ENCODE measurements around the gene PDGFB.
"Not testable (repeated sequence)": the region's sequence is repeated elsewhere in the genome, so short reads cannot be mapped to it uniquely, and the experiment has no call there.

PDGFB gene

GRCh38 chr22:39220450-39220849 lies 24.3 kb downstream of the PDGFB start:
- no peak for DNase-seq (ENCODE audit: low read depth)
- TF ChIP-seq, protein P1, sequence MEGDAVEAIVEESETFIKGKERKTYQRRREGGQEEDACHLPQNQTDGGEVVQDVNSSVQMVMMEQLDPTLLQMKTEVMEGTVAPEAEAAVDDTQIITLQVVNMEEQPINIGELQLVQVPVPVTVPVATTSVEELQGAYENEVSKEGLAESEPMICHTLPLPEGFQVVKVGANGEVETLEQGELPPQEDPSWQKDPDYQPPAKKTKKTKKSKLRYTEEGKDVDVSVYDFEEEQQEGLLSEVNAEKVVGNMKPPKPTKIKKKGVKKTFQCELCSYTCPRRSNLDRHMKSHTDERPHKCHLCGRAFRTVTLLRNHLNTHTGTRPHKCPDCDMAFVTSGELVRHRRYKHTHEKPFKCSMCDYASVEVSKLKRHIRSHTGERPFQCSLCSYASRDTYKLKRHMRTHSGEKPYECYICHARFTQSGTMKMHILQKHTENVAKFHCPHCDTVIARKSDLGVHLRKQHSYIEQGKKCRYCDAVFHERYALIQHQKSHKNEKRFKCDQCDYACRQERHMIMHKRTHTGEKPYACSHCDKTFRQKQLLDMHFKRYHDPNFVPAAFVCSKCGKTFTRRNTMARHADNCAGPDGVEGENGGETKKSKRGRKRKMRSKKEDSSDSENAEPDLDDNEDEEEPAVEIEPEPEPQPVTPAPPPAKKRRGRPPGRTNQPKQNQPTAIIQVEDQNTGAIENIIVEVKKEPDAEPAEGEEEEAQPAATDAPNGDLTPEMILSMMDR (IDR thresholded peaks at IDR 0.05; ENCODE audit: control insufficient read depth, insufficient read depth, low read depth, low read length, missing control alignments), result no peak

DNA sequence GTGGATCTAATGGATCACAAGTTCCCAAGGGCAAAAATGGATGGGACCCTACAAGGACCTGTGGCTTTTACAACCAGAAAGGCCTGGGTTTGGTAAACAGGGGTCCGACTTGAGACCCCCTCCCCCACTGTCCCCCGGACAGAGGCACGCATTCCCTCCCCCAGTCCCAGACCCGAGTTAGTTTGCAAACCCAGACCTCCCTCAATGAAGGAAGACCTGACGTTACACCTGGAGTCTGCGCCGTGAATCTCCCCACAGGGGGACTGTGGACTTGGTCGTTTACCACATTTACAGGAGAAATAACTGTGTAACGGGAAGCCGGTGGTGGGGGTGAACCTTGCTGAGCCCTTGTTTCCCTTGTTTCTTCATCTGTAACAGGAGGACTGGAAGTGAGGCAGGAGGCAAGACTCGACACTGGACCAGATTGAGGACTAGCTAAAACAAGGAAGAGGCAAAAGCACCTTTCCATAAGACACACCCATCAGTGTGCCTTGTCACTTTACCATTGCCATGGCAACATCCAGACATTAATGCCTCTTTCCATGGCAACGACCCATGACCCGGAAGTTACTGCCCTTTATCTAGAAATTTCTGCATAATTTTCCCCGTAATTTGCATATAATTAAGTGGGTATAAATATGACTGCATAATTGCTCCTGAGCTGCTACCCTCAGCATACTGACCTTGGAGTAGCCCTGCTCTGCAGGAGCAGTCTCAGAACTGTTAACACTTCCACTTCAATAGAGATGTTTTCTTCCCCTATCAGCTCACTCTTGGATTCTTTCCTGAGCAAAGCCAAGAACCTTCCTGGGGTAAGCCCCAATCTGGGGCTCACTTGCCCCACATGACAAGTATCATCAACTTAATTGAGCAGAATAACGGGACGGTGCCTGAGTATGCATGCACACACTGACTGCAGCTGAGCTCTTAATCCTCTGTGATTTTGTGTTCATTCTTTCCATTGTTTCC lies 25.4 kb downstream of the PDGFB start:
- TF ChIP-seq, protein P1 (IDR thresholded peaks at IDR 0.05; ENCODE audit: control insufficient read depth, insufficient read depth, low read depth, low read length, missing control alignments), result no peak
- DNase-seq (ENCODE audit: low read depth), result no peak
- H3K4me3 ChIP-seq (ENCODE audit: control insufficient read depth, low read depth, low read length), result no peak overlapping the region

More at GRCh38 chr22:39220450-39220849, 24.3 kb downstream of the PDGFB start:
- H3K4me3 ChIP-seq (ENCODE audit: control insufficient read depth, low read depth, low read length), result no peak overlapping the region

DNA sequence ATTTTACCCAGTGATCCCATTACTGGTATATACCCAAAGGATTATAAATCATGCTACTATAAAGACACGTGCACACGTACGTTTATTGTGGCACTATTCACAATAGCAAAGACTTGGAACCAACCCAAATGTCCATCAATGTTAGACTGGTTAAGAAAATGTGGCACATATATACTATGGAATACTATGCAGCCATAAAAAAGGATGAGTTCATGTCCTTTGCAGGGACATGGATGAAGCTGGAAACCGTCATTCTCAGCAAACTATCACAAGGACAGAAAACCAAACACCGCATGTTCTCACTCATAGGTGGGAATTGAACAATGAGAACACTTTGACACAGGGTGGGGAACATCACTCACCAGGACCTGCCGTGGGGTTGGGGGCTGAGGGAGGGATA lies 26.4 kb downstream of the PDGFB start:
- DNase-seq (ENCODE audit: low read depth); H3K4me3 ChIP-seq (ENCODE audit: control insufficient read depth, low read depth, low read length): not testable (repeated sequence)

DNA sequence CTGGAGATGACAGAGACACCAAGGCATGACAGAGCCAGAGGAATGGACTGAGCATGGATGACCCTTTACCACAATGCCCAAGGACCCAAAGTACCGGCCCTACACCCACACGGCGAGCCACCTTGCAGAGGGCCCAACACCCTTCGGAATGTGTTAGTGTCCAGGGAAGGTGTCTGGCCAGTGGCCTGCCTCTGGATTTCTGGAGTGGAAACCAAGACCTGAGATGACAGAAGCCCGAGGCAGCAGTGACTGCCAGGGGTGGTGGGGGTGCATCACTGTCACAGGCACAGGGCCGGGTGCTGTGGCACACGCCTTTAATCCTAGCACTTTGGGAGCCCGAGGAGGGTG lies 28.7 kb downstream of the PDGFB start:
- no peak for DNase-seq (ENCODE audit: low read depth)
- TF ChIP-seq, protein P1 (IDR thresholded peaks at IDR 0.05; ENCODE audit: control insufficient read depth, insufficient read depth, low read depth, low read length, missing control alignments), result no peak
- no peak overlapping the region for H3K4me3 ChIP-seq (ENCODE audit: control insufficient read depth, low read depth, low read length)

DNA sequence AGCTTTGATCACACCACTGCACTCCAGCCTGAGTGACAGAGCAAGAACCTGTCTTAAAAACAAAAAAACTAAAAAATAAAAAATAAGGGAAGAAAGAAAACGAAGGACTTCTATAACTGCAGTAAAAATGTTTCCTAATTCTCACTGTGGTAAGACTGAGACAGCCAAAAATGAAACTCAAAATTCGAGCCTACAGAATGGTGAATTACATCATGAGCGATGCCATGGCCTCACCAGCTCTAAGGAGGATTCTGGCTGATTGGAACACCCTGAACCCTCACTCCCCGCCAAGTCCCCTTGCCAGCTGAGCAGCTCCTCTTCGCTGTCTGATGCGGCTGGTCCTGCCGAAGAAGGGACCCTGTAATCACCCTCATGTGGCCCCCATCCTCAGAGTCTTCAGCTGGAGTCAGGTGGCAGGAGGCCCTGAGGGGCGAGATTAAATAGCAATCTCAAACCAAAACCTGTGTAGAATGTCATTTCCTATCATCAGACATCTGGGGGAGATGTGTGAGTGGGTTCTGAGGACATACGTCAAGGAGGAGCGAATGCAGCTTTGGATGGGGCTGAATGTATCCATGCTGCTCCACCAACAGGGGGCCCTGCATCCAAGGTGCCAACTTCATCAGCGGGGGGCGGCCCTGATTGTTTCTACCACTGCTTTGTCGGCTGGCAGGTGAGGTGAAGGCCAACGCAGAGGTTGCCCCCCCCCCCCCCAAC lies 29.2 kb downstream of the PDGFB start:
- DNase-seq (ENCODE audit: low read depth), result no peak
- H3K4me3 ChIP-seq (ENCODE audit: control insufficient read depth, low read depth, low read length), result no peak overlapping the region
- TF ChIP-seq, protein P1 (IDR thresholded peaks at IDR 0.05; ENCODE audit: control insufficient read depth, insufficient read depth, low read depth, low read length, missing control alignments), result peak; percentile 27

- no peak overlapping the region for H3K4me3 ChIP-seq (ENCODE audit: control insufficient read depth, low read depth, low read length)
- TF ChIP-seq, protein P1 (IDR thresholded peaks at IDR 0.05; ENCODE audit: control insufficient read depth, insufficient read depth, low read depth, low read length, missing control alignments), result no peak
- no peak for DNase-seq (ENCODE audit: low read depth)
These were observed 29.7 kb downstream of the PDGFB start for GRCh38 chr22:39215070-39215396.

All from AG09309 (cell line).